K562 treated with DMSO at 1 percent for 48 hours (cell line): ENCODE measurements around the gene LHX8. TPM values are rescaled to one million over a fixed set of nuclear protein-coding genes. Genes with fewer than 3 reads are reported as not detected.

Experiments
- total RNA-seq: library from RNA; unstranded; fragments of 300-600 nt; gene quantifications from 2 replicates; pipeline ENCODE4 v1.2.3, GENCODE V29; 2022; ENCODE audit warnings: low replicate concordance; ENCODE audit errors: extremely low read depth

LHX8 gene
- not detected in 2 replicates for total RNA-seq

DNA sequence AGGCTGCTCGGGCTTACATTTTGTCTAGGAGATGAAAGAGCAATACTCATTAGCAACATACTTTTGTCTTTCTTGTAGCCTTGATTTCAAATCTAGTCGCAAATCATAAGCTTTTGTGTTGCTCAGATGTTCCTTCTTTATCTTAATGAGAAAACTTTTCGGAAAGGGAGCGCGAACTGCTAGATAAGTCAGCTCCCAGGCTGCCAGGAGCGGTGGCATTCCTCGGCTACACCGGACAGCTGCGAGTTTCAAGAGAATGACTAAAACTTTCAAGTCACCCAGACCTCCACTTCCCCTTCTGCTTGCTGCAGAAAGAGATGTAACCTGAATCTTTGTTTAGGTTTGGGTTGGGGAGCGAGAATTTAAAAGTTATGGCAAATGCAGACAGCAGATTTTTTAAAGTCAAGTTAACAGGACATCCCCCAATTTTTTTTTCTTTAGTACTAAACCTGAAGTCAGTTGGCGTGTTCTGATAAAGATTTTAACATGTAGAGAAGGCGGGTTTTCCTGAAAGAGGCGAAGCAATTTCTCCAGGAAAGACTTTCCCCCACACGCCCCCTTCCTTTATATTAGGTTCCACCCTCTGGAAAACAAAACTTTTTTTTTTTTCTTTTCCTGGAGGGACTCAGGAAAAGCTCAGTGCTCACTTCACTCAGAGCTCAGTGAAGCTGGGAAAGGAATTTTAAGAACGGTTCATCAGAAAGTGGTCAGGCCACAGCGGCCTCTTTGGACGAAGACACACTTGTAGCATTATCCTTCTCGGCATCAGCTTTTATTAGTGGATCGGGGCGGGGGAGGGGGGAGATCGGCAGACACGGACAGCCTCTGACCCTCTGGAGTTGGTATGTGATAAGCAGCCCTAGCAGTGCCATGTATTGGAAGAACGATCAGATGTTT is at the start of gene LHX8:
Gene LHX8 (plus strand): TSS at position 639 of the 897 bp plus-strand sequence. CDS start 2,227 bp downstream, outside the sequence.

